Fibroblast of skin of left biceps (primary cell): ENCODE results near the gene IRGC.

Source experiments
- DNase-seq, 2 experiments: peaks; one replicate each; pipeline ENCODE4 v3.0.0-alpha.2; 2013; ENCODE audit warnings: low read depth in 2 of 2

Gene IRGC

DNA sequence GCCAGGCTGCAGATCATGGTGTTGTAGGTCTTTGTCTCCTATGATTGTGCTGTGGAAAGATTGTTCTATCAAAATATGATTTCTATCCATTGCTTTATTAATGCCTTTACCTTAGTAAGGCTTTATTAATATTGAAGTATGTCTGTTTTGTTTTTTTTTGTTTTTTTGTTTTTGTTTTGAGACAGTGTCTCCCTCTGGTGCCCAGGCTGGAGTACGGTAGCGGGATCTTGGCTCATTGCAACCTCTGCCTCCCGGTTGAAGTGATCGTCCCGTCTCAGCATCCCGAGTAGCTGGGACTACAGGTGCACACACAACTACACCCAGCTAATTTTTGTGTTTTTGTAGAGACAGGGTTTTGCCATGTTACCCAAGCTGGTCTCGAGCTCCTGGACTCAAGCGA lies 7.7 kb downstream of the IRGC start:
- DNase-seq: no peak

- no peak for DNase-seq
Observed at GRCh38 chr19:43724896-43725295, 9.0 kb downstream of the IRGC start.

- DNase-seq: no peak
Observed at GRCh38 chr19:43725468-43725867, 9.6 kb downstream of the IRGC start.

DNA sequence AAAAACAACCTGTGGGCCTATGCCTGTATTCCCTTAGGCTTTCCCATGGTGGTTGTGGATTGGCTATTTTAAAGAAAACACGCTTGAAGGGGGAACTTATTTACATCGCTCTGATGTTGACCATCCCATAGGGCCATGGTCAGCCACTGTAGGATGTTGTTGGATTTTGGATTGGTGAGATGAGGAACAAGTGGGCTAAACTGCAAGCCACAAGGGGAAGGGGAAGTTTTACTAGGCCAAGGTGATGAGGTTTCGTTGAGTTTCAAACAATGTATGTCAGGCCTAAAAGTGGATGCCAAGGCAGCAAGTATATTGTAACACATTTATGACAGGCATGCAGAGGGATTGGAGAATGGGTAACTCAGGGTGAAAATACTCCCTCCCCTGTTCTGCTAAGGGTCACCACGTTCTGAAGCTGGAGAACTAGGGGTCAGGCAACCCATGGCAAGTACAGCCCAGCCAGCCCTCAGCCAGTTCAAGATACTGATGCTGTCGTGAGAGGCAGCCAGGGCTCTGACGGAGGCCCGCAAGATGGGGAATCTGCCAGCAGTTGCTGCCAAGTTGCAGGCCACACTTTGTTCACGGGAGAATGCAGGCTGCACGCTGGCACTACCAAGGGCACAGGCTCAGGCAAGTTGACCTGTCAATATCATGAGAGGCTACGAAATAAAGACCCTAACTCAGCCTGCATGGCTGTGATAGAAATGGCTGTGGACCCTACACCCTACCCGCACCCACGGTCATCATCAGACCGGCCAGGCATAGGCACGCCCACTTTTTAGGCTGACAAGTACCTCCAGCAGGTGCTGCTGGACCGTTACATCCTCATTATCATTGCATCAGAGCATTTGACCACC lies 11.1 kb downstream of the IRGC start:
- no peak for DNase-seq

DNA sequence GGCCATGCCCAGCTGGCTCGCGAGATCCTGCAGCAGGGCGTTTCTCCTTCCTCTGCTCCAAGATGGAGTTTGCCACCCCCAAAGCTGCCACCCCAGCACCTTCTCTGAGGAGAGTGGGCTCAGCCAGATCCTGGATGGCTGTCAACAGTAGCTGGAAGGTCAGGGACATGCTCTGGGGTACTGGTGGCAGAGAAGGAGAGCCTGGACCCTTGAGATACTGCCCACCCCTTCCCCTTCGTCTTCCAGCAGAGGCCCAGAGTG lies 11.6 kb downstream of the IRGC start:
- no peak for DNase-seq

GRCh38 chr19:43729919-43730318 lies 14.0 kb downstream of the IRGC start:
- no peak for DNase-seq

- DNase-seq: no peak
Observed at GRCh38 chr19:43731346-43731745, 15.5 kb downstream of the IRGC start.

GRCh38 chr19:43731846-43732245 lies 16.0 kb downstream of the IRGC start:
- DNase-seq: no peak

DNA sequence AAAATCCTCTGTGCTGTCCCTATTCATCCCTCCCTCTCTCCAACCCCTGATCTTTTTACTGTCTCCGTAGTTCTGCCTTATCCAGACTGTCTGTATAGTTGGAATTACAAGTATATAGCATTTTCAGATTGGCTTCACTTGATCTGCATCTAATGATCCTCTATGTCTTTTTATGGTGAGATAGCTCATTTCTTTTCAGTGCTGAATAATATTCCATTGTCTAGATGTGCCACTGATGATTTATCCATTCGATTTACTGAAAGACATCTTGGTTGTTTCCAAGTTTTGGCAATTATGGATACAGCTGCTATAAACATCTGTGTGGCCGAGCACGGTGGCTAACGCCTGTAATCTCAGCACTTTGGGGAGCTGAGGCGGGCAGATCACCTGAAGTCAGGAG lies 19.1 kb downstream of the IRGC start:
- no peak for DNase-seq

DNA sequence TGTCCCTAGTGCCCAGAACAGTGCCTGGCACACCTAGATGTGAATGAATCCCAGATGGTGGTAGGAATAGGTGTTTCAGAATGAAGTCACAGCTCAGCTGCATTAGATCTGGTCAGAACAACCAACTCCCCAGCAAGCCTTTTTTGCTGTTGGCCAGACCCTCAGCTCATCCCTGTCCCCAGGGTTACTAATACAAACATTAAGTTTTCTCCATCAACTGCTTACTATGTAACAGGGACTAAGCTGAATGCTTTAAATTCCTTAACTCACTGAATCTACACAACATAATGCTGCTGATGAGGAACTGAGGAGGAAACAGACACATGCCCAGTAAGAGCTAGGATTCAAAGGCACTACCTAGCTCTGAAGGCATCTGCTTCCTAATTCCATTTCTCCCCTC lies 20.1 kb downstream of the IRGC start:
- no peak for DNase-seq

DNA sequence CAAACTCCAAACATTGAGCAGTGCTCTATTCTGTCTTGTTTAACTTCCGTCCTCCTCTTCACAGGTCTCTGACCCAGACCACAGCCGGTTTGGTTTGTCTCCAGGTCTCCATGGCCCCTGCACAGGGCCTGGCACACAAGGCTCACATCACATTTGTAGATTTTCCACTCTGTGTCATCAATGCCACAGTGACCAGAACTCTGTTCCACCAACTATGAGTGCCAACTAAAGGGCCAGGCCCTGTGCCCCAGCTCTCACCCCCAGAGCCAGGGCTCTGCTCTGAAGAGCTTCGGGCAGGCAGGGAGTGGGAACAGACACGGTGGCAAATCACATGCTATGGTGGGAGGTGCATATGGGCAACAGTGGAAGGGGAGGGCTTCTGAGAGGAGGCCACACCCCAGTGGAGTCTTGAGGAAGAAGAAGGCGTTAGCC lies 22.9 kb downstream of the IRGC start:
- no peak for DNase-seq

- no peak for DNase-seq
Observed at GRCh38 chr19:43739439-43740235, 23.8 kb downstream of the IRGC start.

DNA sequence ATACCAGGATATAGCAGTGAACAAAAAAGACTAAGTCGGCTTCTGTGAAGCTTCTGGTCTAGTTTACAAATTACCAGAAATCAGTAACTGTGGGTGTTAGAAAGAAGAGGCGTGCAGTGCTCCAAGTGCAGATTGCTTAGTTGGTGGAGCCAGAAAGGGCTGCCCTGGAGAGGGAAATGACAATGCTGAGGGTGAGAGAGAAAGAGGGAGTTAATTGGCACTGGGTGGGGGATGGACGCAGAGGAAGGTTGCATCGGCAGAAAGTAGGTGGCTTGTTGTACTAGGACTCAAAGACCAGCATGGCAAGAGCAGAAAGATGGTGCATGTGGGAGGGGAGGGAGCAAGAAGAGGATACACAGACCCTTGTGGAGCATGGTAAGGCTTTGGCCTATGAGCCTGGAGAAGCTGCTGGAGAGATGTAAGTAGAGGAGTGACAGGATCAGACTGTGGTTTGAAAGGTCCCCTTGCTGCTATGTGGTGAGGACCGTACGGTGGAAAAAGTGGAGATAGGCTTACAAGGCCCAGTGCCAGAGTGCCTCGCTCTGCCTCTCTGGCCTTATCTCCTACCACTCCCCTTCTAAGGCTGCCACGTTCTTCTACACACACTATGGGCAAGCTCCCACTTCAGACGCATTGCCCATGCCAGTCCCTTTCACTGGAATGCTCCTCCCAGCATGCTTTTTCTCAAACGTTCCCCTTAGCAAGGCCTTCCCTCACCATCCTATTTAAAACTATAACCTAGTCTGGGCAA lies 25.4 kb downstream of the IRGC start:
- DNase-seq: no peak

GRCh38 chr19:43743059-43743458 lies 27.2 kb downstream of the IRGC start:
- peak in 1 of 2 experiments; percentile 55 for DNase-seq

- no peak for DNase-seq
Observed at GRCh38 chr19:43747557-43748204, 31.8 kb downstream of the IRGC start.

GRCh38 chr19:43748205-43748594 lies 32.3 kb downstream of the IRGC start:
- DNase-seq: no peak

DNA sequence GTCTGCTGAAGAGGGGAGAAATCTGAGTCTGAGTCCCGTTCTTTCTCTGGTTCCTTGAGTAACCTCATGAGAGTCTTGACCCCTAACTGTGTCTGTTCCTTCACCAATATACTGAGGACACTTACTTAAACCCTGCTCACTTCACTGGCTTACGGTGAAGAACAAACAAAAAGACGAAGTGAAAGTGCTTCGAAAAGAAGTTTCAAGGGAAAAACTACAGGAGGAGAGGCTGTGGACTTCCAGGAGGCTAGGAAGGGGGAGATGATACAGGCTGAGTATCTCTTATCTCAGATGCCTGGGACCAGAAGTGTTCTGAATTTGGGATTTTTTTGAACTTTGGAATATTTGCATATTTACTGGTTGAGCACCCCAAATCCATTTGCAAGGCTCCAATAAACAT lies 32.8 kb downstream of the IRGC start:
- no peak for DNase-seq

DNA sequence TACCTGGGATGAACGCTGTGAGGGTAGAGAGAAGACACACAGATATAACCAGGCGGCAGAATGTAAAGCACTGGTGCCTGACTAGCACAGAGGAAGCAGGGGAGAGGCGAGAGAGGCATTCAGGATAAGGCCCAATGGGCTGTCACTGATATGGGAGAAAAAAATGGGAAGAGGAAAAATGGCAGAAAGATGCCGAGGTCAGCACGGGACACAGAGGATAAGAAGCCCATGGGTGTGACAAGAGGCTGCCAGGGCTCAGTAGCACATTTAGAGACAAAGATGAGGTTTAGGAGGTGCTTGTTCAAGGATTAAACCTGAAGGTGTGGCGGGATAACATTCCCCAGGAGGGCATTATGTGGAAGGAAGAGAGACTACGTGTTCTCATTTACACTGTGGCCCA lies 33.3 kb downstream of the IRGC start:
- no peak for DNase-seq

- no peak for DNase-seq
Observed at GRCh38 chr19:43749898-43750297, 34.0 kb downstream of the IRGC start.

GRCh38 chr19:43751466-43752220 lies 35.8 kb downstream of the IRGC start:
- no peak for DNase-seq

DNA sequence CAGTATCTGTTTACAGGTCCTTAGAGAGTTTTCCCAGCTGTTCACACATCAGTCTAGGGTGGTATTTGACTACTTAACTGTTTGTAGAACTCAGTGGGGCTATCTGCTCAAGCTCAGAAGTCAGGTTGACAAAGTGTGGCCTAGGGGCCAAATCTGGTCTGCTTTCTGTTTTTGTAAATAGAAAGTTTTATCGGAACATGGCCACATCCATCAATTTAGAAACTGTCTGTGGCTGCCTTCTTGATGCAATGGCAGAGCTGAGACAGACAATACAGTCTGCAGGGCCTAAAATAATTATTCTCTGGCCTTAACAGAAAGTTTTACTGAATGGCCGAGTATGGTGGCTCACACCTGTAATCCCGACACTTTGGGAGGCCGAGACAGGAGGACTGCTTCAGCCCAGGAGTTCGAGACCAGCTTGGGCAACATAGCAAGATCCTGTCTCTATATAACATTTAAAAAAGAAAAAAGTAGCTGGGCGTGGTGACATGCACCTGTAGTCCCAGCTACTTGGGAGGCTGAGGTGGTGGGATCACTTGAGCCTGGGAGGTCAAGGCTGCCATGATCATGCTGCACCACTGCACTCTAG lies 36.5 kb downstream of the IRGC start:
- DNase-seq: no peak
